ENCODE data around the gene RANBP1. TPM values are rescaled to one million over a fixed set of nuclear protein-coding genes. Genes with fewer than 3 reads are reported as not detected.

RANBP1 gene
- total and polyA plus RNA-seq, 11 donors = 29.3 to 85.3 (median 41.5) TPM

DNA sequence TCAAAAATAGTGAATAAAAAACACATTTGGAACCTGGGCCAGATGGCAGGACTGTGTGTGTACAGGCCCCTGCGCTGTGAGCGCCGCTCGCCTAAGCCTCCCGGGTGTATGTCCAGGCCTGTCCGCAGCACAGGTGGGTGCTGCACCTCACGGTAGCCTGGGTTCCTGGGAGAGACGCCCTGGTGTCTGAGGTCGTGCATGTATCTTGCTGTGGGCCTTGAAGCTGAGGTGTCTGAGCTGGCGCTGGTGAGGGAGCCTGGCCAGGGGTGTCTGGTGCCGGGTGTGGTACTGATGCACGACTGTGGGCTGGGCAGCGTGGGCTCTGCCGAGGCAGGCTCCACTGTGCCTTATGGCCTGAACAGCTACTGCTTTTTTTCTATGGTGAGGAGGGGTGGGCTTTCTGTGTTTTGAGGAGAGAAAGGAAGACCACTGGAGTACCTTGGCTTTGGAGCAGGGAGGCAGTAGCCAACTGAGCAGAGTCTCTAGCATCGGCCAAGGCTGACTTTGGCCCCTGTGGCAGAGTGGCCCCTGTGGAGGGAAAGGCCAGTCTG lies 11.5 kb downstream of the RANBP1 start:
- Histone ChIP-seq H3K9me3 (no peaks in the 10 kb centered on the region), H3K27me3 (no peaks in the 10 kb centered on the region), H3K4me3 (no peak overlapping the region), H3K36me3 (peaks cover 0 to 43% (median 29%) of the 10 kb centered on the region in 9 donors), H3K4me1 (peaks cover 0 to 16% (median 5%) of the 10 kb centered on the region in 12 donors), H3K27ac (no peak overlapping the region)
- ATAC-seq (no peak), DNase-seq (no peak)
- 85 to 91% (median 88%) methylated on average over 15 of the region's 15 CpGs for WGBS, 4 donors
- TF ChIP-seq CTCF (IDR thresholded peaks at IDR 0.05) = no peak
- TF ChIP-seq POLR2A (IDR thresholded peaks at IDR 0.05) = no peak
- intact Hi-C loops (cut with DNase I) = loop anchor here in 4 of 10 donors (5.0 to 10.0 kb wide), 2 partner anchors 155 to 163 kb away; no protein-coding TSS in a partner anchor

DNA sequence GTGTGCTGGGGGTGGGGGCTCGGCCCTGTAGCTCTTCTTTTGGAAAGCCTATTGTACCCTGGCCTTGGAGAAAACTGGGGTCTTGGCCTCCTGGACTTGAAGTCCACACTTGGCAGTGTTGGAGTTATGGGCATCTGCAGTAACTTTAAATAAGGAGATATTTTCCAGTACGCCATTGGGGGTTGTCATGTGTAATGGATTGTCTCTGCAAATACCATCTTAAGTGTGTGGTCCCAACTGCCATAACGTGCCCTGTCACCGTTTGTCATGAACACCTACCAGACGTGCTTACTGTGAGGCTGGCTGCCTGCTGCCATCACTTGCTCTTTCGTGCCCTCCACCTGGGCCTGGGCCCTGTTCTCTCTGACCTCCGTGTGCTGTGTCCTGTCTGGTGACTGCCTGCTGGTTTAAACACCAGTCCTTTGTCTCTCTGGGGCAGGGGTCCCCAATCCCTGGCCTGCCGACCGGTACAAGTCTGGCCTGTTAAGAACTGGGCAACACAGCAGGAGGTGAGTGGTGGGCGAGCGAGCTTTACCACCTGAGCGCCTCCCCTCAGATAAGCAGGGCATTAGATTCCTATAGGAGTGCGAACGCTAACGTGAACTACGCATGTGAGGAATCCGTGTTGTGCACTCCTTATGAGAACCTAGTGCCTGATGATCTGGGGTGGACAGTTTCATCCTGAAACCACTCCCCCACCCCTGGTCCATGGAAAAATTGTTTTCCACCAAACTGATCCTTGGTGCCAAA lies 12.1 kb downstream of the RANBP1 start:
- WGBS, 4 donors = 45 to 71% (median 66%) methylated on average over 9 to 17 of the region's 17 CpGs
- intact Hi-C loops (cut with DNase I) = loop anchor here in 4 of 10 donors (5.0 to 10.0 kb wide), 2 partner anchors 156 to 163 kb away; no protein-coding TSS in a partner anchor
- no peak overlapping the region for H3K27ac ChIP-seq
- no peaks in the 10 kb centered on the region for H3K9me3 ChIP-seq
- ATAC-seq (no peak), DNase-seq (no peak)
- TF ChIP-seq POLR2A (IDR thresholded peaks at IDR 0.05) (no peak), CTCF (IDR thresholded peaks at IDR 0.05) (no peak)
- no peak overlapping the region for H3K4me3 ChIP-seq
- peaks cover 3 to 22% (median 12%) of the 10 kb centered on the region in 12 donors for H3K4me1 ChIP-seq
- H3K36me3 ChIP-seq = peaks cover 0 to 42% (median 28%) of the 10 kb centered on the region in 9 donors
- H3K27me3 ChIP-seq = no peaks in the 10 kb centered on the region

- no peak for DNase-seq
- WGBS, 4 donors = 46 to 69% (median 64%) methylated on average over 2 of the region's 2 CpGs
- Histone ChIP-seq H3K4me3 (no peak overlapping the region), H3K4me1 (peaks cover 3 to 27% (median 17%) of the 10 kb centered on the region in 12 donors), H3K36me3 (peaks cover 0 to 41% (median 27%) of the 10 kb centered on the region in 9 donors), H3K9me3 (no peaks in the 10 kb centered on the region), H3K27me3 (no peaks in the 10 kb centered on the region), H3K27ac (no peak overlapping the region)
- intact Hi-C loops (cut with DNase I) = loop anchor here in 4 of 10 donors (5.0 to 10.0 kb wide), 2 partner anchors 156 to 164 kb away; no protein-coding TSS in a partner anchor
- TF ChIP-seq POLR2A (IDR thresholded peaks at IDR 0.05) = no peak
- no peak for TF ChIP-seq CTCF (IDR thresholded peaks at IDR 0.05)
- ATAC-seq = no peak
Observed at GRCh38 chr22:20128619-20128901, 12.7 kb downstream of the RANBP1 start.
